Ishikawa (cell line): ENCODE results near the gene PKM.

Experiments
- CEBPB ChIP-seq: IDR thresholded peaks from 2 replicates; pipeline ENCODE4 v1.6.1; 2012
- CREB1 ChIP-seq: IDR thresholded peaks from 2 replicates; pipeline ENCODE4 v1.6.1; 2012; ENCODE audit warnings: low read depth
- EGR1 ChIP-seq: IDR thresholded peaks from 2 replicates; pipeline ENCODE4 v1.6.1; 2012
- EP300 ChIP-seq: IDR thresholded peaks from 2 replicates; pipeline ENCODE4 v1.6.1; 2012; ENCODE audit warnings: borderline replicate concordance
- FOXM1 ChIP-seq: IDR thresholded peaks from 2 replicates; pipeline ENCODE4 v1.6.1; 2012; ENCODE audit warnings: low read depth, borderline replicate concordance
- MAX ChIP-seq: IDR thresholded peaks from 2 replicates; pipeline ENCODE4 v1.6.1; 2012
- NFIC ChIP-seq: IDR thresholded peaks from 2 replicates; pipeline ENCODE4 v1.6.1; 2012
- RAD21 ChIP-seq: IDR thresholded peaks from 2 replicates; pipeline ENCODE4 v1.6.1; 2012; ENCODE audit warnings: low read depth
- REST ChIP-seq: IDR thresholded peaks from 2 replicates; pipeline ENCODE4 v1.6.1; 2012; ENCODE audit warnings: low read depth, mild to moderate bottlenecking
- TAF1 ChIP-seq: IDR thresholded peaks from 2 replicates; pipeline ENCODE4 v1.6.1; 2012; ENCODE audit warnings: low read depth, mild to moderate bottlenecking
- TCF12 ChIP-seq: IDR thresholded peaks from 2 replicates; pipeline ENCODE4 v1.6.1; 2012; ENCODE audit warnings: low read depth
- TEAD4 ChIP-seq: IDR thresholded peaks from 2 replicates; pipeline ENCODE4 v1.6.1; 2012

- TF ChIP-seq EP300 = no peak
- no peak for TF ChIP-seq REST
- TF ChIP-seq FOXM1 = no peak
- no peak for TF ChIP-seq TCF12
- no peak for TF ChIP-seq NFIC
- no peak for TF ChIP-seq RAD21
- no peak for TF ChIP-seq CREB1
- TF ChIP-seq TEAD4 = no peak
- TF ChIP-seq CEBPB = no peak
- TF ChIP-seq MAX = no peak
- no peak for TF ChIP-seq TAF1
- no peak for TF ChIP-seq EGR1
Observed at GRCh38 chr15:72168131-72168807, 62.7 kb downstream of the PKM start.
